PC-9 (cell line): ENCODE data around the gene ABCF3. TPM values are rescaled to one million over a fixed set of nuclear protein-coding genes. Genes with fewer than 3 reads are reported as not detected.

ENCODE experiments used
- BruUV-seq: library from RNA; stranded (reverse); fragments of 400-500 nt; replicated peaks from 2 replicates; lab custom pipeline; 2021; lab: Mats Ljungman, UMichigan
- CTCF ChIA-PET: fragments of 300-600 bp; sonication (Branson Sonifier 250); formaldehyde crosslinking; loops from one replicate; lab custom pipeline; 2022; ENCODE audit warnings: antibody characterized with exemption; lab: Charles Lee
- POLR2A ChIA-PET: fragments of 300-600 bp; sonication (Branson Sonifier 250); formaldehyde crosslinking; loops from one replicate; lab custom pipeline; 2022; ENCODE audit warnings: antibody characterized with exemption; ENCODE audit not compliant: unreplicated experiment; lab: Charles Lee
- DNase-seq, 2 experiments: peaks; one replicate each; pipeline versions ENCODE4 v3.0.0 to v3.0.0-alpha.2; 2015 to 2022; ENCODE audit warnings: mixed read lengths in 1 of 2
- H2AFZ ChIP-seq: fragments of 200-600 bp; sonication (generic); 2 replicates; pipeline ENCODE4 v1.8.1; 2017; ENCODE audit warnings: antibody characterized with exemption
- H3F3A ChIP-seq: fragments of 200-600 bp; sonication (generic); 2 replicates; pipeline ENCODE4 v1.8.1; 2017; ENCODE audit warnings: antibody characterized with exemption, mild to moderate bottlenecking, low read depth; ENCODE audit not compliant: insufficient read depth
- H3K27ac ChIP-seq: fragments of 200-600 bp; sonication (generic); 2 replicates; pipeline ENCODE4 v1.6.1; 2016; ENCODE audit warnings: mixed run types
- H3K27me3 ChIP-seq: fragments of 200-600 bp; sonication (generic); 2 replicates; pipeline ENCODE4 v1.6.1; 2016; ENCODE audit warnings: low read depth, mixed run types; ENCODE audit not compliant: insufficient read depth
- H3K36me3 ChIP-seq: fragments of 200-600 bp; sonication (generic); 2 replicates; pipeline ENCODE4 v1.6.1; 2016; ENCODE audit warnings: low read depth, mixed run types
- H3K4me1 ChIP-seq: fragments of 200-600 bp; sonication (generic); replicated peaks from 2 replicates; pipeline ENCODE4 v1.6.1; 2016; ENCODE audit warnings: mixed run types; ENCODE audit not compliant: insufficient read depth
- H3K4me2 ChIP-seq: fragments of 200-600 bp; sonication (generic); 2 replicates; pipeline ENCODE4 v1.6.1; 2017; ENCODE audit warnings: mixed run types
- H3K4me3 ChIP-seq: fragments of 200-600 bp; sonication (generic); 2 replicates; pipeline ENCODE4 v1.6.1; 2016; ENCODE audit warnings: mixed run types
- H3K79me2 ChIP-seq: fragments of 200-600 bp; sonication (generic); 2 replicates; pipeline ENCODE4 v1.6.1; 2017; ENCODE audit warnings: low read depth, mixed run types
- H3K9me2 ChIP-seq: fragments of 200-600 bp; sonication (generic); 2 replicates; pipeline ENCODE4 v1.8.1; 2017; ENCODE audit warnings: mild to moderate bottlenecking; ENCODE audit not compliant: insufficient read depth
- H3K9me3 ChIP-seq: fragments of 200-600 bp; sonication (generic); 2 replicates; pipeline ENCODE4 v1.8.1; 2016; ENCODE audit warnings: low read depth; ENCODE audit not compliant: insufficient read depth
- H4K20me1 ChIP-seq: fragments of 200-600 bp; sonication (generic); 2 replicates; pipeline ENCODE4 v1.8.1; 2017; ENCODE audit not compliant: insufficient read depth
- EZH2 ChIP-seq: fragments of 200-600 bp; sonication (generic); IDR thresholded peaks from 2 replicates; pipeline ENCODE4 v1.8.0; 2017; ENCODE audit warnings: antibody characterized with exemption, low read depth
- intact Hi-C: fragments of 100-400 bp; cut with micrococcal nuclease; formaldehyde crosslinking; loops from one replicate; pipeline ENCODE4 v1.10.0; 2022; ENCODE audit not compliant: unreplicated experiment
- total RNA-seq: library from RNA; stranded (reverse); gene quantifications from 2 replicates; pipeline ENCODE4 v1.2.3, GENCODE V29; 2021
- TF ChIP-seq, protein P1 (sequence below): fragments of 200-600 bp; sonication (generic); conservative IDR thresholded peaks from 2 replicates; pipeline ENCODE4 v1.6.1; 2017; ENCODE audit warnings: mixed run types, antibody characterized with exemption, mild to moderate bottlenecking, moderate library complexity

The ABCF3 gene
- total RNA-seq, 1 experiment from 2014 or later: 98.8 TPM

GRCh38 chr3:184235381-184236032 lies 49.5 kb downstream of the ABCF3 start:
- H3K9me2 ChIP-seq: no peaks in the 10 kb centered on the region
- intact Hi-C loops: no loop called here
- H3K36me3 ChIP-seq: no peaks in the 10 kb centered on the region
- no peaks in the 10 kb centered on the region for H3K9me3 ChIP-seq
- no peak overlapping the region for H3K4me2 ChIP-seq
- H3F3A ChIP-seq: peaks cover 21% of the 10 kb centered on the region; the same call in 1 of the 2 replicates
- peaks cover 25% of the 10 kb centered on the region for H3K27me3 ChIP-seq
- no peak overlapping the region for H3K4me3 ChIP-seq
- no peak overlapping the region for H3K27ac ChIP-seq
- H3K79me2 ChIP-seq: no peaks in the 10 kb centered on the region
- POLR2A ChIA-PET: no interaction called here
- BruUV-seq: no TSS peak
- no peak for DNase-seq
- H3K4me1 ChIP-seq: peaks cover 9% of the 10 kb centered on the region
- CTCF ChIA-PET: interaction anchor here (0.6 kb wide), 1 partner anchor 346 kb away, joined by 12 read pairs; no protein-coding TSS in a partner anchor
- no peak overlapping the region for H2AFZ ChIP-seq
- peaks cover under 1% of the 10 kb centered on the region; the same call in 1 of the 2 replicates for H4K20me1 ChIP-seq
- TF ChIP-seq, protein P1, sequence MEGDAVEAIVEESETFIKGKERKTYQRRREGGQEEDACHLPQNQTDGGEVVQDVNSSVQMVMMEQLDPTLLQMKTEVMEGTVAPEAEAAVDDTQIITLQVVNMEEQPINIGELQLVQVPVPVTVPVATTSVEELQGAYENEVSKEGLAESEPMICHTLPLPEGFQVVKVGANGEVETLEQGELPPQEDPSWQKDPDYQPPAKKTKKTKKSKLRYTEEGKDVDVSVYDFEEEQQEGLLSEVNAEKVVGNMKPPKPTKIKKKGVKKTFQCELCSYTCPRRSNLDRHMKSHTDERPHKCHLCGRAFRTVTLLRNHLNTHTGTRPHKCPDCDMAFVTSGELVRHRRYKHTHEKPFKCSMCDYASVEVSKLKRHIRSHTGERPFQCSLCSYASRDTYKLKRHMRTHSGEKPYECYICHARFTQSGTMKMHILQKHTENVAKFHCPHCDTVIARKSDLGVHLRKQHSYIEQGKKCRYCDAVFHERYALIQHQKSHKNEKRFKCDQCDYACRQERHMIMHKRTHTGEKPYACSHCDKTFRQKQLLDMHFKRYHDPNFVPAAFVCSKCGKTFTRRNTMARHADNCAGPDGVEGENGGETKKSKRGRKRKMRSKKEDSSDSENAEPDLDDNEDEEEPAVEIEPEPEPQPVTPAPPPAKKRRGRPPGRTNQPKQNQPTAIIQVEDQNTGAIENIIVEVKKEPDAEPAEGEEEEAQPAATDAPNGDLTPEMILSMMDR: no peak
- no peak for TF ChIP-seq EZH2

DNA sequence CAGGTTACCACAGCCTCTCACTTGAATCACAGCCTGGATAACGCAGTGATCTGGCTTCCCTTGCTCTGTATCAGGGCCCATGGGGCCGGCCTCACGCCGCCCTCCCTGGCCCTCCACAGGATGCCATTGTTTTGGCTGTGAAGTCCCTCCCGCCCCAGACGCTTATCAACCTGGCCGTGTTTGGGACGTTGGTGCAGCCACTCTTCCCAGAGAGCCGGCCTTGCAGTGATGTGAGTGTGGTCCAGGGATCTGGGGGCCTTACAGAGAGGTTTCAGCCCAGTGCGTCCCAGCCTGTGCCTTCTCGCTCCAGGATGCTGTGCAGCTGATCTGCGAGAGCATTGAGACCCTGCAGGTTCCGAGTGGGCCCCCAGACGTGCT lies 50.0 kb downstream of the ABCF3 start:
- Histone ChIP-seq H2AFZ (no peak overlapping the region), H3K36me3 (no peaks in the 10 kb centered on the region), H3K9me2 (no peaks in the 10 kb centered on the region), H3K4me3 (no peak overlapping the region), H3K27me3 (peaks cover 21% of the 10 kb centered on the region), H3K4me1 (peaks cover 9% of the 10 kb centered on the region), H3F3A (peaks cover 23% of the 10 kb centered on the region; the same call in 1 of the 2 replicates), H3K27ac (no peak overlapping the region), H3K79me2 (no peaks in the 10 kb centered on the region), H3K9me3 (no peaks in the 10 kb centered on the region), H3K4me2 (no peak overlapping the region), H4K20me1 (peaks cover 6% of the 10 kb centered on the region)
- TF ChIP-seq, protein P1: no peak
- no peak for TF ChIP-seq EZH2
- no TSS peak for BruUV-seq
- intact Hi-C loops: no loop called here
- ChIA-PET CTCF (interaction anchor here (0.9 kb wide), 1 partner anchor 8 kb away, joined by 3 read pairs; no protein-coding TSS in a partner anchor), POLR2A (no interaction called here)
- DNase-seq: no peak

DNA sequence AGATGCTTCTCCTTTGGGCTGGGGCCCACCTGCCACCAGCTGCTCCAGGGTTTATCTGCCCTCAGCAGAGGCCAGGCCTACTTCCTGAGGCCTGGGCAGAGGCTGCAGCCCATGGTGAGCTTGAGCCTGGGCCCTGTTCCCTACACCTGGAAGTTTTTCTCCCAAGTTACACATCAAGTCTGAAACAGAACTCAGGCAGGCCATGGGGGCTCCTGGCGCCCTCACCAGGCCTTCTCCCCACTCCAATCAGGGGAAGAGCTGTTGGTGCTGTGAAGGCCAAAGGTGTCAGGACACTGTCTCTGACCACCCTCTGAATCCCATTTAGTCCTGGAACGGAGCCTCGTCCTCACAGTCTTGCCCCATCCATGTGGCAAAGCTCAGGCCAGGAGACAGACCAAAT lies 50.6 kb downstream of the ABCF3 start:
- peaks cover 21% of the 10 kb centered on the region; the same call in 1 of the 2 replicates for H3F3A ChIP-seq
- no peak for TF ChIP-seq EZH2
- POLR2A ChIA-PET: interaction anchor here (0.6 to 0.7 kb wide), 2 partner anchors 37 to 341 kb away, joined by 4 to 18 read pairs; no protein-coding TSS in a partner anchor
- peaks cover 15% of the 10 kb centered on the region for H3K27me3 ChIP-seq
- H3K36me3 ChIP-seq: no peaks in the 10 kb centered on the region
- DNase-seq: no peak
- no peak overlapping the region for H2AFZ ChIP-seq
- H3K4me1 ChIP-seq: peaks cover 9% of the 10 kb centered on the region
- no peak overlapping the region for H3K27ac ChIP-seq
- BruUV-seq: no TSS peak
- H3K4me2 ChIP-seq: no peak overlapping the region
- intact Hi-C loops: no loop called here
- H3K4me3 ChIP-seq: no peak overlapping the region
- no peaks in the 10 kb centered on the region for H3K9me3 ChIP-seq
- CTCF ChIA-PET: interaction anchor here (0.9 kb wide), 1 partner anchor 9 kb away, joined by 3 read pairs; no protein-coding TSS in a partner anchor
- H3K9me2 ChIP-seq: no peaks in the 10 kb centered on the region
- peaks cover 8% of the 10 kb centered on the region for H4K20me1 ChIP-seq
- H3K79me2 ChIP-seq: no peaks in the 10 kb centered on the region
